GM12878 (cell line): ENCODE results near the gene SALL1. TPM values are rescaled to one million over a fixed set of nuclear protein-coding genes. Genes with fewer than 3 reads are reported as not detected.

ENCODE experiments used
- ATAC-seq: fragments of 200-7000 bp; cut with Tn5 transposase; 3 replicates; pipeline ENCODE4 v1.9.1; 2020; ENCODE audit warnings: mild to moderate bottlenecking, moderate library complexity
- BruUV-seq: library from RNA; stranded (reverse); fragments of 400-500 nt; replicated peaks from 2 replicates; lab custom pipeline; 2021; lab: Mats Ljungman, UMichigan
- CTCF ChIA-PET: fragments of 300-600 bp; sonication (Branson Sonifier 250); formaldehyde crosslinking; extraction: SDS; loops from one replicate; lab custom pipeline; 2021; ENCODE audit warnings: inconsistent platforms; lab: Yijun Ruan, JAX
- POLR2A ChIA-PET: fragments of 350-600 bp; formaldehyde crosslinking; extraction: SDS; loops from one replicate; lab custom pipeline; 2021; ENCODE audit warnings: inconsistent platforms; lab: Charles Lee
- RAD21 ChIA-PET: fragments of 300-600 bp; sonication (Branson Sonifier 250); formaldehyde crosslinking; loops from one replicate; lab custom pipeline; 2023; ENCODE audit warnings: antibody characterized with exemption; ENCODE audit not compliant: unreplicated experiment; lab: Charles Lee
- SMC1A ChIA-PET: fragments of 300-600 bp; sonication (Branson Sonifier 250); formaldehyde crosslinking; loops from one replicate; lab custom pipeline; 2023; ENCODE audit not compliant: unreplicated experiment, uncharacterized antibody; lab: Charles Lee
- DNase-seq: peaks from one replicate; pipeline ENCODE4 v3.0.0-alpha.2; 2011; ENCODE audit warnings: low read depth, low spot score
- FAIRE-seq: peaks from 3 replicates; lab custom pipeline; 2011; peaks lifted over from hg19 to GRCh38; lab: Jason Lieb, UNC
- H2AFZ ChIP-seq: 2 replicates; pipeline ENCODE4 v1.6.0; 2011; ENCODE audit warnings: low read depth, low read length, control low read depth; ENCODE audit not compliant: control insufficient read depth
- H3K27ac ChIP-seq: 2 replicates; pipeline ENCODE4 v1.5.1; 2011; ENCODE audit warnings: control low read depth; ENCODE audit not compliant: control insufficient read depth, insufficient read depth
- H3K27me3 ChIP-seq, 2 experiments: replicated peaks in 1 of 2; 2 replicates each; pipeline versions ENCODE4 v1.6.0 to v1.6.1; 2011; ENCODE audit warnings: low read length in 1 of 2; ENCODE audit not compliant: control insufficient read depth in 2 of 2, insufficient read depth in 2 of 2
- H3K36me3 ChIP-seq, 2 experiments: 2 replicates each; pipeline ENCODE4 v1.5.1; 2011; ENCODE audit warnings: low read length in 1 of 2; ENCODE audit not compliant: control insufficient read depth in 2 of 2, insufficient read depth in 2 of 2
- H3K4me1 ChIP-seq: 2 replicates; pipeline ENCODE4 v1.6.1; 2011; ENCODE audit warnings: mild to moderate bottlenecking, low read length, moderate library complexity, mixed read lengths; ENCODE audit not compliant: control insufficient read depth, insufficient read depth
- H3K4me2 ChIP-seq: 2 replicates; pipeline ENCODE4 v1.6.0; 2011; ENCODE audit warnings: control low read depth; ENCODE audit not compliant: control insufficient read depth, insufficient read depth
- H3K4me3 ChIP-seq: fragments of 200-600 bp; sonication (generic); 2 replicates; pipeline ENCODE4 v1.5.1; 2016
- H3K79me2 ChIP-seq: 2 replicates; pipeline ENCODE4 v1.6.0; 2011; ENCODE audit warnings: low read length; ENCODE audit not compliant: control insufficient read depth, insufficient read depth
- H3K9ac ChIP-seq: 2 replicates; pipeline ENCODE4 v1.8.0; 2011; ENCODE audit warnings: low read length, control low read depth, mixed read lengths; ENCODE audit not compliant: control insufficient read depth, insufficient read depth
- H3K9me3 ChIP-seq: replicated peaks from 3 replicates; pipeline ENCODE4 v1.5.1; 2011; ENCODE audit warnings: mild to moderate bottlenecking, low read length; ENCODE audit not compliant: control insufficient read depth, insufficient read depth
- H4K20me1 ChIP-seq: 2 replicates; pipeline ENCODE4 v1.6.0; 2011; ENCODE audit not compliant: control insufficient read depth, insufficient read depth
- ATF3 ChIP-seq: IDR thresholded peaks from 2 replicates; pipeline ENCODE4 v1.6.1; 2011; ENCODE audit warnings: low read depth, mild to moderate bottlenecking, low read length, moderate library complexity, borderline replicate concordance; ENCODE audit errors: extremely low read depth
- CREM ChIP-seq: IDR thresholded peaks from 2 replicates; pipeline ENCODE4 v1.6.1; 2014; ENCODE audit warnings: antibody characterized with exemption, low read depth
- CTCF ChIP-seq, 3 experiments: IDR thresholded peaks in 2 of 3; conservative IDR thresholded peaks in 1 of 3; 2 replicates each; pipeline ENCODE4 v1.5.1; 2011; ENCODE audit warnings: low read depth in 3 of 3, low read length in 3 of 3, mild to moderate bottlenecking in 3 of 3, control low read depth in 2 of 3, moderate library complexity in 2 of 3, inconsistent platforms in 1 of 3, mixed read lengths in 1 of 3; ENCODE audit not compliant: control insufficient read depth in 2 of 3, insufficient read depth in 1 of 3; ENCODE audit errors: extremely low read depth in 1 of 3
- NBN ChIP-seq: fragments of 450-650 bp; IDR thresholded peaks from 2 replicates; pipeline ENCODE4 v1.6.1; 2016
- NFYA ChIP-seq: IDR thresholded peaks from 2 replicates; pipeline ENCODE4 v1.6.1; 2011; ENCODE audit warnings: low read depth, mild to moderate bottlenecking, low read length, improper control_type of control experiment, borderline replicate concordance
- ZNF274 ChIP-seq: IDR thresholded peaks from one replicate; pipeline ENCODE4 v1.8.0; 2011; ENCODE audit not compliant: insufficient read length, insufficient read depth
- WGBS: methylation state at CpG from one replicate; pipeline ENCODE4 v1.1.6; 2016; ENCODE audit warnings: low lambda C conversion rate; ENCODE audit not compliant: insufficient replicate concordance, insufficient coverage; ENCODE audit errors: missing lambda C conversion rate; 5-methylcytosine and 5-hydroxymethylcytosine counted together
- in situ Hi-C: fragments of 300-500 bp; cut with MboI; formaldehyde crosslinking; loops from 9 replicates; pipeline ENCODE4 v1.14.3; 2018; ENCODE audit warnings: mixed read lengths
- intact Hi-C: fragments of 100-400 bp; cut with micrococcal nuclease; formaldehyde crosslinking; loops from one replicate; pipeline ENCODE4 v1.14.2; 2022; ENCODE audit not compliant: unreplicated experiment
- polyA plus RNA-seq, 11 experiments: library from polyadenylated mRNA; depleted of rRNA in 4 of 11; unstranded in 6 of 11; stranded (reverse) in 5 of 11; fragments of >200 nt; fragmentation: Nextera tagmentation in 4 of 11; fragmentation: Illumina TruSeq in 1 of 11; extraction: Ambion mirVana in 4 of 11; extraction: Trizol in 1 of 11; gene quantifications; 1 replicate in 1 of 11; 2 replicates in 10 of 11; pipeline versions ENCODE4 v1.2.1 to v1.2.3, GENCODE V29; 2011 to 2016; ENCODE audit warnings: inconsistent platforms in 2 of 11, missing spikeins in 2 of 11, low read depth in 1 of 11
- total RNA-seq, 4 experiments: library from RNA; depleted of rRNA in 3 of 4; stranded (reverse); fragments of >200 nt in 3 of 4; fragmentation: Illumina TruSeq in 1 of 4; extraction: Trizol in 1 of 4; gene quantifications; 2 replicates each; pipeline versions ENCODE4 v1.2.1 to v1.2.3, GENCODE V29; 2013 to 2021

The SALL1 gene
- total and polyA plus RNA-seq, 10 of the 15 experiments (the other 5 are each of a cell fraction or from before 2014, with no cell fraction given): 0.01 to 0.08 (median 0.03) TPM; not detected in 6

- Histone ChIP-seq H3K9me3 (no peaks in the 10 kb centered on the region), H3K4me2 (no peak overlapping the region), H4K20me1 (no peaks in the 10 kb centered on the region; the same call in 1 of the 2 replicates), H3K36me3 (no peaks in the 10 kb centered on the region), H3K4me1 (no peaks in the 10 kb centered on the region), H3K79me2 (no peaks in the 10 kb centered on the region), H2AFZ (no peak overlapping the region), H3K9ac (no peak overlapping the region), H3K27ac (no peak overlapping the region)
- ChIA-PET CTCF (no interaction called here), RAD21 (no interaction called here), POLR2A (no interaction called here)
- in situ Hi-C loops: no loop called here
- ATAC-seq (no peak), DNase-seq (no peak)
- no TSS peak for BruUV-seq
- intact Hi-C loops: no loop called here
- no peak for TF ChIP-seq CTCF (IDR thresholded peaks at IDR 0.05 in 2 of 3, conservative IDR thresholded peaks at IDR 0.05 in 1 of 3; ENCODE audit: control insufficient read depth in 2 of 3, extremely low read depth in 1 of 3, insufficient read depth in 1 of 3, low read depth in 3 of 3, low read length in 3 of 3)
- no peak for TF ChIP-seq ZNF274
- no peak for TF ChIP-seq CREM
- no peak for TF ChIP-seq NBN
- no peak for TF ChIP-seq ATF3
- TF ChIP-seq, all 136 proteins: peak for 0
- H3K4me3 ChIP-seq: no peak overlapping the region
- H3K27me3 ChIP-seq: peaks cover 0 to under 1% of the 10 kb centered on the region in 2 experiments; a peak in 1 of 4 replicates
- SMC1A ChIA-PET: no interaction called here
- no peak for FAIRE-seq
- 55% methylated on average over 2 of the region's 2 CpGs for WGBS
Measured at GRCh38 chr16:51107742-51108141, 43.3 kb downstream of the SALL1 start.

GRCh38 chr16:51106535-51106934 is 44.5 kb downstream of the SALL1 start:
- no peak for ATAC-seq
- intact Hi-C loops: no loop called here
- no peaks in the 10 kb centered on the region for H3K4me1 ChIP-seq
- H3K36me3 ChIP-seq: no peaks in the 10 kb centered on the region
- TF ChIP-seq NFYA: no peak
- FAIRE-seq: no peak
- no peaks in the 10 kb centered on the region for H3K27me3 ChIP-seq
- no peaks in the 10 kb centered on the region for H3K79me2 ChIP-seq
- no peak for DNase-seq
- WGBS: 38% methylated on average over 2 of the region's 2 CpGs
- in situ Hi-C loops: no loop called here
- ChIA-PET RAD21 (no interaction called here), SMC1A (no interaction called here), POLR2A (no interaction called here), CTCF (no interaction called here)
- no TSS peak for BruUV-seq
- H3K4me3 ChIP-seq: no peak overlapping the region
- H2AFZ ChIP-seq: no peak overlapping the region
- H3K4me2 ChIP-seq: no peak overlapping the region
- no peaks in the 10 kb centered on the region for H3K9me3 ChIP-seq
- no peak overlapping the region for H3K27ac ChIP-seq
- H4K20me1 ChIP-seq: no peaks in the 10 kb centered on the region; the same call in 1 of the 2 replicates
- no peak overlapping the region for H3K9ac ChIP-seq
